NK-92 (cell line): ENCODE data around the gene IL15.
"Not testable (repeated sequence)": the region's sequence is repeated elsewhere in the genome, so short reads cannot be mapped to it uniquely, and the experiment has no call there.

ENCODE experiments used
- DNase-seq: peaks from one replicate; lab custom pipeline; 2025; ENCODE audit not compliant: unreplicated experiment; lab: John Stamatoyannopoulos, UW

Gene IL15

DNA sequence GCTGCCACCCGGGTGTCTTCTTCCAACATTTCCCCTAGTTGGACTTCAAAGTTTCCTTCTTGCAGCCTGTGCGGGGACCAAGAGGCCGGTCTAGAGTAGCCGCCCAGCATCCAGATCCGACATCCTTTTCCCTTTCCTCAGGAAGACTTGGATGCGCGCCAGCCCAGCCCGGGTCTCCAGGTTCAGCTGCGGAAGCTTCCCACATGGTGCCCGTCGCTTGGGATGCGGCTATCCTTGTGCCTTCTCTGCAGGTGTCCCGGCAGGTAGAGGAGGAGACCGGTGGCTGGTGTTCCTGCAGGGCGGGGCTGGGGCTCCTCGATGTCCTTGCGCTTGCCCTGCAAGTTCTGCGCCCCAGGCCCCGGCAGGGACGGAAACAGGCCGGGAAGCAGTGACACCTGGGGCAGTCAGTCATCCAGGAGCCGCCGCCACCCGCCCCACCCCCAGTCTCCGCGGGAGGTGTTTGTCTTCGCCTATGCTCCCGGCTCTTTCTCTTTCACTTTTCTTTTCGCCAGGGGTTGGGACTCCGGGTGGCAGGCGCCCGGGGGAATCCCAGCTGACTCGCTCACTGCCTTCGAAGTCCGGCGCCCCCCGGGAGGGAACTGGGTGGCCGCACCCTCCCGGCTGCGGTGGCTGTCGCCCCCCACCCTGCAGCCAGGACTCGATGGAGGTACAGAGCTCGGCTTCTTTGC lies at the start of gene IL15:
Gene IL15 (plus strand): TSS at position 502 of the 689 bp plus-strand sequence. CDS start 82,882 bp downstream, outside the sequence.
- DNase-seq: no peak

- no peak for DNase-seq
Measured at GRCh38 chr4:141587897-141588296, 48.5 kb upstream of the IL15 start.

- DNase-seq: no peak
Measured at GRCh38 chr4:141595531-141595930, 40.9 kb upstream of the IL15 start.

DNA sequence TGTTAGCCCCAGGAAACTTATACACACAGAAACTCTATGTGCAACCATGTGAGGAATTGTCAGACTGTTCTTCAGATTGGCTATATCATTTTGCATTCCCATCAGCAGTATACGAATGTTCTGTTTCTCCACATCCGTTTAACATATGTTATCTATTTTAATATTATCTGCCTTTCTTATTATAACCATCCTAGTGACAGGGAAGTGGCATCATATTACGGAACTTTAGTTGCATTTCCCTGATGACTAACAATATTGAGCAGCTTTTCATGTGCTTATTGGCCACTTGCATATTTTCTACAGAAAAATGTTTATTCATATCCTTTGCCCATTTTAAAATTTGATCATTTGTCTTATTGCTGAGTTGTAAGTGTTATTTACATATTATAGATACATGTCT lies 36.5 kb upstream of the IL15 start:
- no peak for DNase-seq

GRCh38 chr4:141604683-141605082 lies 31.7 kb upstream of the IL15 start:
- DNase-seq: not testable (repeated sequence)

GRCh38 chr4:141605425-141605856 lies 30.9 kb upstream of the IL15 start:
- DNase-seq: no peak

DNA sequence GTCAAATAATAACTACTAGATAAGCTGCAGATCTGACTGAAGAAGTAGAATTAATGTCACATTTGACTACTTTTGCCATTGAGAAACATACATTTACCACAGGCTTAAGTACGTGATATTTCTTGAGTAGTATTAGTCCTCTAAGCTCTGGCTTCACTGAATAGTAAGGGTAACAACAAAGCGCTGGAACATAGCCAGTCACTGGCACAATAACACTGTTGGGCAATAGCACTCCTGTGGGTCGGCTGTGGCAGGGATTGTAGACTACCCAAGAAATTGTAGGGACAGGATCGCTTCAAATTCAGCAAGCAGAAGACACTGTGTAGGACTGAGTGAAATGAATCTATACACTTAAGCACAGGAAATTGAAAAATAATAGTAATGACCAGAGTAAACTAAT lies 27.1 kb upstream of the IL15 start:
- DNase-seq: no peak

DNA sequence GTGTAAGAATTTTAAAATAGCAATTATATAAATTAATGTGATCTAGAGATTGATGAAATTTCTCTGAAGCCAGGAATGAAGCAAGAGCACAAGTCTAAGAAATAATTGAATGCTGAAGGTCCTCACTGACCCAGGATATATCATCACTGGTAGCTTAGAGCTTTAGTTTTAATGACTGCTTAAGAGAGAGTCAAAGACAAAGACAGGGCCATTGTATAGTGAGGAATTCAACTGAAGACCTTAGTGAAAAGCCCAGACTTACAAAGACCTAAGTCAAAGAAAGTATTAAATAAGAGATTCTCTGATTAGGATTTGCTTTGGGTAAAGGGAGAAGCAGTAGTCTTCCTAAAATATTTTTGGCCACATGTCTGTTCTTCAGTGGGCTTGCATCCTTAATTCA lies 26.0 kb upstream of the IL15 start:
- no peak for DNase-seq

DNA sequence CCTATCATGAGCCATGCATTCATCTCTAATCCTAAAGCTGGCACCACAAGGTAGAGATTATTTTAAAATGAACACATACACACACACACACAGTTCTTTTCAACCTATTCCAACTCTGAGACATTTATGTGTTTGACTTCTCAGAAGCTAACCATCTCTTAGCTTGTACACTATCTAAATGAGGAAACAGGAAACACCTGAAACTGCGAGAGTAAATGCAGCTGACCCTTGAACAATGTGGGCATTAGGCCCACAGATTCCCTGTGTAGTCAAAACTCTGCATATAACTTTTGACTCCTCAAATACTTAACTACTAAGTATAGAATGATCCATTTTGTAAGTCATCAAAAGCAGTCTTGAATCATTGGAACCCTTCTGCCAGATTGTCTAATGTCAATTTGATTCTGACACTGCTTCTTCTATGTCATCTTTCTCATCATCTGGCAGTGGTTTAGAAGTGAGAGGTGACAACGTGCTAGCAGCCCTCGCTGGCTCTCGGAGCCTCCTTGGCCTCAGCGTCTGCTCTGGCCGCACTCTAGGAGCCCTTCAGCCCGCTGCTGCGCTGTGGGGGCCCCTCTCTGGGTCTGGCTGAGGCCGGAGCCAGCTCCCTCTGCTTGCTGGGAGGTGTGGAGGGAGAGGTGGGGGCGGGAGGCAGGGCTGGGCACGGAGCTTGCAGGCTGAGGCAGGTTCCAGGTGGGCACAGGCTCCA lies 21.4 kb upstream of the IL15 start:
- DNase-seq: no peak

DNA sequence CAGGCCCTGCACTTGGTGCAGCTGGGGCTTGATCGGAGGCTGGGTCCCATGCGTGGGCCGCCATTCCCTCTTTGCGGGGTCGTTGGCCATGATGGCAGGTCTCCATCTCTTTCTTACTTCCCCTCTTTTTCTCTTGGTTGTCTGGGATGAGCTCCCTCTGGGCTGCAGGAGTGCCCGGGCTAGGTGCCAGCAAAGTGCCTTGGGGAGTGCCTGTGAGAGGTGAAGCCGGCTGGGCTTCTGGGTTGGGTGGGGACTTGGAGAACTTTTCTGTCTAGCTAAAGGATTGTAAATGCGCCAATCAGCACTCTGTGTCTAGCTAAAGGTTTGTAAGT lies 20.8 kb upstream of the IL15 start:
- DNase-seq: not testable (repeated sequence)

- no peak for DNase-seq
Measured at GRCh38 chr4:141620715-141621114, 15.7 kb upstream of the IL15 start.

GRCh38 chr4:141625023-141625422 lies 11.4 kb upstream of the IL15 start:
- DNase-seq: no peak

GRCh38 chr4:141630854-141631253 lies 5.5 kb upstream of the IL15 start:
- no peak for DNase-seq

GRCh38 chr4:141635736-141636081 lies 674 bp upstream of the IL15 start:
- DNase-seq: no peak

DNA sequence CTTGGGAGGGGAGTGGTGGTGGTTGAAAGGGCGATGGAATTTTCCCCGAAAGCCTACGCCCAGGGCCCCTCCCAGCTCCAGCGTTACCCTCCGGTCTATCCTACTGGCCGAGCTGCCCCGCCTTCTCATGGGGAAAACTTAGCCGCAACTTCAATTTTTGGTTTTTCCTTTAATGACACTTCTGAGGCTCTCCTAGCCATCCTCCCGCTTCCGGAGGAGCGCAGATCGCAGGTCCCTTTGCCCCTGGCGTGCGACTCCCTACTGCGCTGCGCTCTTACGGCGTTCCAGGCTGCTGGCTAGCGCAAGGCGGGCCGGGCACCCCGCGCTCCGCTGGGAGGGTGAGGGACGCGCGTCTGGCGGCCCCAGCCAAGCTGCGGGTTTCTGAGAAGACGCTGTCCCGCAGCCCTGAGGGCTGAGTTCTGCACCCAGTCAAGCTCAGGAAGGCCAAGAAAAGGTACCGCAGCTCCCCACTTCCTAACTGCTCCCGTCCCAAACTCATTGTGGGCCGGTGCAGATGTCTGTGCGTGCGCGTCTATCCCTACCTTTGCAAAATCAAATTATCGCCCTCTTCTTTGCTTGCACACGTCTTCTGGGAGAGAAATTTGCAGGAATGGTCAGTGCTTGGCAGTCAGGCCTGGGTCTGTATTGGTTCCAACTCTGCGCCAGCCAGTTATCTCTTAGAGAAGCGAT lies 533 bp downstream of the IL15 start:
- DNase-seq: no peak

- DNase-seq: no peak
Measured at GRCh38 chr4:141637565-141637964, 1.2 kb downstream of the IL15 start.

DNA sequence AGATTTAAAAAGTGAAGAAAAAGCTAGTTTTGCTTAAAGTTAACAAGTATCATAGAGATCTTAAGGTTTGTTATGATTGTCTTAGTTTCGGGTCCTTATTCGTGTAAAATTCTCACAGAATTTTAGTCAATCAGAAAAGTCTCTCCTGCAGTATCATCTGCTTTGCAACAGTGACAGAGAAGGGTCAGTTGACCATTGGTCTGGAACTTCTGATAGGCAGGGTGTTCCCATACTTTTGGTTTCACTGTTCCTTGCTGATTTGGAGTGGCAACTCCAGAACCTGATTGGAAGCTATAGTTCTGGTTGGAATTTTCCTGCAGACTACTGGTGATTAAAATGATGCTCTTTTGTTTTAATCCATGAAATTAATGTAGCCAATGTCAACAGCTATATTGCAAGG lies 1.8 kb downstream of the IL15 start:
- no peak for DNase-seq

GRCh38 chr4:141640696-141641095 lies 4.3 kb downstream of the IL15 start:
- DNase-seq: no peak

DNA sequence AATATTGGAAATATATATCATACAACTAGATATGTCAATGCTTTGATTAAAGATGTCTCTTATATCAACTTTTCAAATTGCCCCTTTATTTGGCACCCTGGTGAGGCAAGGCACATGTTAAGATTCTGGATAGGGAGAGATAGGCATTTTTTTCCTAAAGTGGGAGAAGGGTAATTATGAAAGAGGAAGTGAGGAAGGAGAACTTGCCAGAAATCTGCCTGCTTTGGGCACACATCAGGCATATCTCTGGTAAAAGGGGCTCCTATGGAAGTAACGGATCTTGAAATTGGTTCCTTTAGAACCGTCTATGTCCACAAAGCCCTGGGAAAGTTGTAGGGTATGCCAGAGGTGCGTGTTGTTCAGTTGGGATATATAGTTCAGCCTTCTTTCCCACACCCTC lies 5.7 kb downstream of the IL15 start:
- DNase-seq: no peak

DNA sequence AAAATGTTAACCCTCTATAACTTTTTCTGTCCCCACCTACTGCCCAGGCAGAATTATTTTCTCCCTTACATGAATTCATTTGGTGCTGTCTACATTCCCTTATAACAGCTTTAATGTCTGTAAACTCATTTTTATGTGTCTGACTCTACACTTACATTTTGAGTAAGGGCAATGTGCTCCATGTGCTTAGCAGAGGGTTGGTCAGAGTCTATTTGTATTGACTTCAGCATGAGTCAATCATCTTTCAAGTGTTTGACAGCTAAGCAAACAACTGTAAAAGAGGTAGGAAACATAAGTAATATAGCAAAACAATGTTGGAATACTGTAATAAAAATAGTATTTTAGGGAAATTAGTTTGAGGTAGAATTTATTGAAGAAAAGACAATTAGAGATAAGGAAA lies 6.3 kb downstream of the IL15 start:
- DNase-seq: no peak

DNA sequence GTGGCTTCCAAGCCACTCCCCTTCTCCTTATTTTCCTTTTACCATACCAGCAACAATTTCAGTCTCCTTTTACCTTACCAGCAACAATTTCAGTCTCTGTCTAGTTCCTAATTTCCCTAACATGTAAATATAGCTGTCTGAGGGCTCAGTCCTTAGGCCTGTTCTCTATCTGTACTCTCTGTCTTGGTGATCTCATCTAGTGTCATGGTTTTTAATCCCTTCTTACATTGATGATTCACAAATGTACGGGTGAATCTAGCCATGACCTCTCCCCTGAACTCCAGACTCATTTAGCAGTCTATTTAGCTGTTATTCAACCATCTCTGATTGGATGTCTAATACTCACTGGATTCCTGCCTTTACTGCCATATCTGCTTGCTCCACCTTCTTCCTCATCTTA lies 7.2 kb downstream of the IL15 start:
- DNase-seq: no peak

GRCh38 chr4:141645611-141646340 lies 9.4 kb downstream of the IL15 start:
- DNase-seq: no peak
